OCI-LY1 (cell line): ENCODE results near the gene BMP8B.
"Not testable (repeated sequence)": the region's sequence is repeated elsewhere in the genome, so short reads cannot be mapped to it uniquely, and the experiment has no call there.

Source experiments
- H2AFZ ChIP-seq: fragments of 200-600 bp; sonication (generic), shearing (Covaris generic); 2 replicates; pipeline ENCODE4 v1.6.0; 2014; ENCODE audit warnings: antibody characterized with exemption, mild to moderate bottlenecking, low read length
- H3F3A ChIP-seq: fragments of 200-600 bp; sonication (generic), shearing (Covaris generic); 2 replicates; pipeline ENCODE4 v1.6.0; 2014; ENCODE audit warnings: mild to moderate bottlenecking, antibody characterized with exemption, low read length, moderate library complexity; ENCODE audit not compliant: insufficient read depth
- H3K27ac ChIP-seq: fragments of 200-600 bp; sonication (generic); 2 replicates; pipeline ENCODE4 v1.5.1; 2014; ENCODE audit warnings: low read length, mixed run types, mild to moderate bottlenecking, low read depth; ENCODE audit not compliant: poor library complexity, severe bottlenecking
- H3K27me3 ChIP-seq: fragments of 200-600 bp; sonication (generic); 2 replicates; pipeline ENCODE4 v1.6.0; 2014; ENCODE audit warnings: antibody characterized with exemption, mild to moderate bottlenecking, low read length, moderate library complexity; ENCODE audit not compliant: insufficient read depth
- H3K36me3 ChIP-seq: fragments of 200-600 bp; sonication (generic); 2 replicates; pipeline ENCODE4 v1.6.1; 2014; ENCODE audit warnings: mild to moderate bottlenecking, antibody characterized with exemption, low read length, moderate library complexity, mixed read lengths; ENCODE audit not compliant: insufficient read depth
- H3K4me1 ChIP-seq: fragments of 200-600 bp; sonication (generic); 2 replicates; pipeline ENCODE4 v1.5.1; 2014; ENCODE audit warnings: mild to moderate bottlenecking, low read length, moderate library complexity; ENCODE audit not compliant: insufficient read depth, severe bottlenecking
- H3K4me2 ChIP-seq: fragments of 200-600 bp; sonication (generic), shearing (Covaris generic); 2 replicates; pipeline ENCODE4 v1.6.1; 2014; ENCODE audit warnings: low read length
- H3K4me3 ChIP-seq: fragments of 200-600 bp; sonication (generic); 2 replicates; pipeline ENCODE4 v1.5.1; 2014; ENCODE audit warnings: low read length, low read depth, mild to moderate bottlenecking, mixed read lengths; ENCODE audit not compliant: poor library complexity, severe bottlenecking
- H3K79me2 ChIP-seq: fragments of 200-600 bp; shearing (Covaris generic); 2 replicates; pipeline ENCODE4 v1.6.1; 2016; ENCODE audit warnings: mixed run types, low read length, mixed read lengths; ENCODE audit not compliant: insufficient read depth
- H3K9ac ChIP-seq: fragments of 200-600 bp; sonication (generic), shearing (Covaris generic); 2 replicates; pipeline ENCODE4 v1.6.1; 2014; ENCODE audit warnings: mild to moderate bottlenecking, low read length, mixed read lengths
- H3K9me2 ChIP-seq: fragments of 200-600 bp; sonication (generic), shearing (Covaris generic); 2 replicates; pipeline ENCODE4 v1.6.1; 2014; ENCODE audit warnings: low read depth, mild to moderate bottlenecking, low read length, mixed read lengths
- H3K9me3 ChIP-seq: fragments of 200-600 bp; shearing (Covaris generic); 2 replicates; pipeline ENCODE4 v1.6.1; 2014; ENCODE audit warnings: low read length, mixed read lengths
- H4K20me1 ChIP-seq: fragments of 200-600 bp; sonication (generic), shearing (Covaris generic); 2 replicates; pipeline ENCODE4 v1.6.0; 2016; ENCODE audit warnings: mild to moderate bottlenecking, low read length; ENCODE audit not compliant: insufficient read depth
- EZH2 ChIP-seq: fragments of 200-600 bp; sonication (generic), shearing (Covaris generic); IDR thresholded peaks from 2 replicates; pipeline ENCODE4 v1.8.0; 2017; ENCODE audit warnings: borderline replicate concordance, mixed run types, mild to moderate bottlenecking, antibody characterized with exemption, low read length, moderate library complexity, mixed read lengths
- TF ChIP-seq, protein P1 (sequence below): fragments of 200-600 bp; sonication (generic), shearing (Covaris generic); IDR thresholded peaks from 2 replicates; pipeline ENCODE4 v1.5.1; 2017; ENCODE audit warnings: mild to moderate bottlenecking, antibody characterized with exemption, low read length, moderate library complexity, mixed read lengths

Gene BMP8B

DNA sequence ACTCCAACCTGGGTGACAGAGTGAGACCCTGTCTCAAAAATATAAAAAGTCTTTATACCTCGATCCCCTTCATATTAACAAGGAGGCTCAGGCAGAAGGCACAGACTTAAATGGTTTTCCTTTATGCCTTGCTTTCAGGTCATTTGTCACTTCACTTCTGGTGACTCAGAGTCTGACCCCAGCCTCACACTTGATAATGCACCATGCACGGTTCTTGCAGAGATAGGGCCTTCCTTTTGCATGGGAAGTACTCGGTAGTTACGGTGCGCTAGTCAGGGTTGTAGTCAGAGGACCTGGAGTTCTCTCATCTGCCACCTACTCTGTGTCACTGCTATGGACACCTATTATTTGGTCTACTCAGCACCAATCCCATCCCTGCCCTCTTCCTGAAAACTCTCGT lies 43.6 kb upstream of the BMP8B start:
- TF ChIP-seq, protein P1, sequence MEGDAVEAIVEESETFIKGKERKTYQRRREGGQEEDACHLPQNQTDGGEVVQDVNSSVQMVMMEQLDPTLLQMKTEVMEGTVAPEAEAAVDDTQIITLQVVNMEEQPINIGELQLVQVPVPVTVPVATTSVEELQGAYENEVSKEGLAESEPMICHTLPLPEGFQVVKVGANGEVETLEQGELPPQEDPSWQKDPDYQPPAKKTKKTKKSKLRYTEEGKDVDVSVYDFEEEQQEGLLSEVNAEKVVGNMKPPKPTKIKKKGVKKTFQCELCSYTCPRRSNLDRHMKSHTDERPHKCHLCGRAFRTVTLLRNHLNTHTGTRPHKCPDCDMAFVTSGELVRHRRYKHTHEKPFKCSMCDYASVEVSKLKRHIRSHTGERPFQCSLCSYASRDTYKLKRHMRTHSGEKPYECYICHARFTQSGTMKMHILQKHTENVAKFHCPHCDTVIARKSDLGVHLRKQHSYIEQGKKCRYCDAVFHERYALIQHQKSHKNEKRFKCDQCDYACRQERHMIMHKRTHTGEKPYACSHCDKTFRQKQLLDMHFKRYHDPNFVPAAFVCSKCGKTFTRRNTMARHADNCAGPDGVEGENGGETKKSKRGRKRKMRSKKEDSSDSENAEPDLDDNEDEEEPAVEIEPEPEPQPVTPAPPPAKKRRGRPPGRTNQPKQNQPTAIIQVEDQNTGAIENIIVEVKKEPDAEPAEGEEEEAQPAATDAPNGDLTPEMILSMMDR = no peak
- no peak for TF ChIP-seq EZH2
- H4K20me1 ChIP-seq = no peaks in the 10 kb centered on the region
- no peak overlapping the region for H2AFZ ChIP-seq
- H3K4me3 ChIP-seq = no peak overlapping the region
- H3K27ac ChIP-seq = no peak overlapping the region
- H3K4me1 ChIP-seq = no peaks in the 10 kb centered on the region
- H3K36me3 ChIP-seq = peaks cover under 1% of the 10 kb centered on the region; the same call in 1 of the 2 replicates
- H3K9ac ChIP-seq = no peak overlapping the region
- no peaks in the 10 kb centered on the region for H3K9me3 ChIP-seq
- H3K27me3 ChIP-seq = no peaks in the 10 kb centered on the region
- no peak overlapping the region for H3K4me2 ChIP-seq
- no peaks in the 10 kb centered on the region for H3K9me2 ChIP-seq
- no peaks in the 10 kb centered on the region for H3K79me2 ChIP-seq
- no peaks in the 10 kb centered on the region for H3F3A ChIP-seq

DNA sequence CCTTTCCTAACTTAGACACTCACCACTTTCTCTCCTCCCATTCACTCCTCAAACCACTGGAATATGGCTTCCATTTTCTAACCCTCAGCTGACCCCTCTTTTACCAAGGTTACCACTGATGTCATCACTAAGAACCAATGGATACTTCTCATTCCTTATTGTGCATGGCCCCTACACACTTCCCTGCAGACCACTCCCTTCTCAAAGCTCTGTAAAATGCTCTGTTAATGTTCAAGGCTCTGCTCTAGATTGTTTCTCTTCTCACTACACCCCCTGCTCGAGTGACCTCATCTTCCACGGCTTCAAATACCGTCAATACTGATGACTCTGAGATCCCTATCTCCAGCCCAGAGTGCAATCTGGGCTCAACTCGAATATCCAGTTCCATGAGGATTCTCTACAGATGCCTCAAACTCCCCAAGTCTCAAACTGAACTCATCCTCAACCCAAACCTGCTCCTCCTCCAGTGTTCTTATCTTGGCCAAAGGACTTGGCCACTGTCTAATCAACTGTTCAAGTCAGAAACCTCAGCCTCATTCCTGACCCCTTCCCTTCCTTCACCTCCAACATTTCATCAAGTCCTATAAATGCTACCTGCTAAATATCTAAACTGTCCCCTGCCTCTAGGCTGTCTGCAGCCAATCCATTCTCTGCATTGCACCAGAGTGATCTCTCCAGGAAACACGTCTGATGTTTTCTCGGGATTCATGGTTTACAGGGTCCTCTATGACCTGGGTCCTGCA lies 41.3 kb upstream of the BMP8B start:
- Histone ChIP-seq H4K20me1 (no peaks in the 10 kb centered on the region), H3K4me2 (no peak overlapping the region), H3K9ac (no peak overlapping the region), H3K9me3 (no peaks in the 10 kb centered on the region), H3K27ac (no peak overlapping the region), H3F3A (no peaks in the 10 kb centered on the region), H3K9me2 (no peaks in the 10 kb centered on the region), H3K4me1 (peaks cover 10% of the 10 kb centered on the region), H3K4me3 (no peak overlapping the region), H3K79me2 (no peaks in the 10 kb centered on the region), H3K36me3 (no peaks in the 10 kb centered on the region), H3K27me3 (no peaks in the 10 kb centered on the region), H2AFZ (no peak overlapping the region)
- TF ChIP-seq, protein P1 = no peak
- TF ChIP-seq EZH2 = no peak

DNA sequence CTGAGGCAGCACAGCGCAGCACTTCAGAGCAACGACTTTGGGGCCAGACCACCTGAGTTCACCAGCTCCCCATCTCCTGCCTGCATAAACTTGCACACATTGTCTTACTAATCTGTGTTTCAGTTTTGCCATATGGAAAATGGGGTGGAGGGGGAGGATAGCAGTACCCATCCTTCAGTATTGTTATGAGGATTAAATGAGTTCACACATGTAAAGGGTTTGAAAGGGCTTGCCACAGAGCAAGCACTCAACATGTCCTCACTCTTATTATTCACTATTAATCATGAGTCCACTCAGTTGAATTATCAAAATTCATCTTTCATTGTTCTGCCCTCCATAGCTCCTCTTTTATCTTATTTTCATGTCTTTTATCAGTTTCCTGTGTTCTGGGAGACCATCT lies 40.1 kb upstream of the BMP8B start:
- no peak for TF ChIP-seq EZH2
- TF ChIP-seq, protein P1 = no peak
- Histone ChIP-seq H3K27ac (no peak overlapping the region), H3F3A (no peaks in the 10 kb centered on the region), H3K27me3 (no peaks in the 10 kb centered on the region), H4K20me1 (no peaks in the 10 kb centered on the region), H3K9me3 (no peaks in the 10 kb centered on the region), H3K4me1 (peaks cover 13% of the 10 kb centered on the region), H3K4me2 (no peak overlapping the region), H2AFZ (no peak overlapping the region), H3K4me3 (no peak overlapping the region), H3K36me3 (no peaks in the 10 kb centered on the region), H3K9ac (no peak overlapping the region), H3K9me2 (no peaks in the 10 kb centered on the region), H3K79me2 (no peaks in the 10 kb centered on the region)

DNA sequence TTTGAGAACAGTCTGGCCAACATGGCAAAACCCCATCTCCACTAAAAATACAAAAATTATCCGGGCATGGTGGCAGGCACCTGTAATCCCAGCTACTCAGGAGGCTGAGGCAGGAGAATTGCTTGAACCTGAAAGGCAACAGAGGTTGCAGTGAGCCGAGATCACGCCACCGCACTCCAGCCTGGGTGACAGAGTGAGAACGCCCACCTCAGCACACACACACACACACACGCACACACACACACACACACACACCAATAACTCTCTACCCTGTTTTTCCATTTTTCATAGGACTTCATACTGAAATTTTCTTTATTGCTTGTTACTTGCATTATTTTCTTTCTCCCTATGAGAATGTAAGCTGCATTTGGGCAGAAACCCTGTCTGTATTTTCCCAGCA lies 39.6 kb upstream of the BMP8B start:
- not testable (repeated sequence) for H3K4me2 ChIP-seq, H3K79me2 ChIP-seq, H3K27ac ChIP-seq, H3K9me2 ChIP-seq, H4K20me1 ChIP-seq, H3K4me3 ChIP-seq, H3K9ac ChIP-seq, H3K36me3 ChIP-seq, H3K27me3 ChIP-seq, H3F3A ChIP-seq, H3K9me3 ChIP-seq, H2AFZ ChIP-seq
- H3K4me1 ChIP-seq = peaks cover 13% of the 10 kb centered on the region
